HG02798 (cell line): ENCODE results near the gene ZBTB22.
A peak's percentile ranks its signal among the peaks of the same experiment; 100 is the strongest.
"Not testable (repeated sequence)": the region's sequence is repeated elsewhere in the genome, so short reads cannot be mapped to it uniquely, and the experiment has no call there.

Experiments
- ATAC-seq: cut with Tn5 transposase; IDR thresholded peaks from one replicate; pipeline ENCODE4 v1.9.1; 2021; ENCODE audit warnings: mild to moderate bottlenecking; ENCODE audit not compliant: unreplicated experiment, poor library complexity

ZBTB22 gene

GRCh38 chr6:33317669-33318425 is at the start of gene ZBTB22:
Gene ZBTB22, minus strand, starts transcription at chr6:33317744. Its CDS starts 828 bp downstream, at chr6:33316916.
- ATAC-seq: peak; percentile 65

GRCh38 chr6:33367009-33367714 is 49.6 kb upstream of the ZBTB22 start:
- no peak for ATAC-seq

- not testable (repeated sequence) for ATAC-seq
These were observed 47.8 kb upstream of the ZBTB22 start for GRCh38 chr6:33365206-33365971.

- not testable (repeated sequence) for ATAC-seq
These were observed 47.1 kb upstream of the ZBTB22 start for GRCh38 chr6:33364475-33365205.

GRCh38 chr6:33363486-33363885 is 45.9 kb upstream of the ZBTB22 start:
- not testable (repeated sequence) for ATAC-seq

GRCh38 chr6:33359331-33359730 is 41.8 kb upstream of the ZBTB22 start:
- ATAC-seq: no peak

- not testable (repeated sequence) for ATAC-seq
These were observed 39.8 kb upstream of the ZBTB22 start for GRCh38 chr6:33357160-33357871.

GRCh38 chr6:33356295-33356694 is 38.8 kb upstream of the ZBTB22 start:
- no peak for ATAC-seq

- ATAC-seq: not testable (repeated sequence)
These were observed 38.3 kb upstream of the ZBTB22 start for GRCh38 chr6:33355860-33356259.

- no peak for ATAC-seq
These were observed 30.3 kb upstream of the ZBTB22 start for GRCh38 chr6:33347816-33348215.

- not testable (repeated sequence) for ATAC-seq
These were observed 29.4 kb upstream of the ZBTB22 start for GRCh38 chr6:33346972-33347371.

- ATAC-seq: no peak
These were observed 27.5 kb upstream of the ZBTB22 start for GRCh38 chr6:33344701-33345697.

- ATAC-seq: no peak
These were observed 26.5 kb upstream of the ZBTB22 start for GRCh38 chr6:33343953-33344611.

- ATAC-seq: not testable (repeated sequence)
These were observed 26.0 kb upstream of the ZBTB22 start for GRCh38 chr6:33343606-33343952.

GRCh38 chr6:33339193-33339592 is 21.6 kb upstream of the ZBTB22 start:
- no peak for ATAC-seq

- ATAC-seq: no peak
These were observed 19.0 kb upstream of the ZBTB22 start for GRCh38 chr6:33336495-33336894.

GRCh38 chr6:33335916-33336315 is 18.4 kb upstream of the ZBTB22 start:
- ATAC-seq: no peak

GRCh38 chr6:33333666-33334065 is 16.1 kb upstream of the ZBTB22 start:
- no peak for ATAC-seq
